GM12873 (cell line): ENCODE measurements around the gene DLG3.

Source experiments
- TF ChIP-seq, protein P1 (sequence below): IDR thresholded peaks from 2 replicates; pipeline ENCODE4 v1.5.1; 2012; ENCODE audit warnings: low read depth, mild to moderate bottlenecking, moderate library complexity, low read length, control low read depth; ENCODE audit not compliant: insufficient read depth; ENCODE audit errors: missing control alignments

DLG3 gene

DNA sequence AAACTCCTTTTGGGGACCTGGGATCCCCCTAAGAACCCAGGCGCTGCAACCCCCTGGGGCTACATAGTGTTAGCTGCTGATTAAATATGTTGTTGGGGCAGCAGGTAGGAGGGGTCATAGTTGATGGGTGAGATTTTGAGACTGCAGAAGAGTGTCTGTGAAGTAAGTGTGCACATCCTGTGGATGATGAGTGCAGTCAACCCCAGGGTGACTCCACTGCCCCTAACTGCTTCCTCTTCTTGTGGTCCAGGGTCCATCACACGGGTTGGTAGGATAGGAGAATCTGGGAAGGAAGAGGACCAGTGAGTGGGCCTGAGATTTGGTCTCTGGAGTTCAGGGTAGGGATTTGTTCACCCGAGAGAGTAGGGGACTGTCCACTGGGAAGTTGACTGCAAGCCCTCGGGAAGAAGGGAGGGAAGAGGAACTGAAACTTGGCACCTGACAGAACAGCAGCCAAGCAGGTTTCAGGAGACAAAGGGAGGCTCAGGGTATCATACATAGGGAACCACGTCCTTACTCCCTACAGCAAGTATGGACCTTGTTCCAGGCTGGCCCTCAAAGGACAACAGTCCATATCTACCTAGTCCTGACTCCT, 8.5 kb downstream of the DLG3 start:
- TF ChIP-seq, protein P1, sequence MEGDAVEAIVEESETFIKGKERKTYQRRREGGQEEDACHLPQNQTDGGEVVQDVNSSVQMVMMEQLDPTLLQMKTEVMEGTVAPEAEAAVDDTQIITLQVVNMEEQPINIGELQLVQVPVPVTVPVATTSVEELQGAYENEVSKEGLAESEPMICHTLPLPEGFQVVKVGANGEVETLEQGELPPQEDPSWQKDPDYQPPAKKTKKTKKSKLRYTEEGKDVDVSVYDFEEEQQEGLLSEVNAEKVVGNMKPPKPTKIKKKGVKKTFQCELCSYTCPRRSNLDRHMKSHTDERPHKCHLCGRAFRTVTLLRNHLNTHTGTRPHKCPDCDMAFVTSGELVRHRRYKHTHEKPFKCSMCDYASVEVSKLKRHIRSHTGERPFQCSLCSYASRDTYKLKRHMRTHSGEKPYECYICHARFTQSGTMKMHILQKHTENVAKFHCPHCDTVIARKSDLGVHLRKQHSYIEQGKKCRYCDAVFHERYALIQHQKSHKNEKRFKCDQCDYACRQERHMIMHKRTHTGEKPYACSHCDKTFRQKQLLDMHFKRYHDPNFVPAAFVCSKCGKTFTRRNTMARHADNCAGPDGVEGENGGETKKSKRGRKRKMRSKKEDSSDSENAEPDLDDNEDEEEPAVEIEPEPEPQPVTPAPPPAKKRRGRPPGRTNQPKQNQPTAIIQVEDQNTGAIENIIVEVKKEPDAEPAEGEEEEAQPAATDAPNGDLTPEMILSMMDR = no peak

DNA sequence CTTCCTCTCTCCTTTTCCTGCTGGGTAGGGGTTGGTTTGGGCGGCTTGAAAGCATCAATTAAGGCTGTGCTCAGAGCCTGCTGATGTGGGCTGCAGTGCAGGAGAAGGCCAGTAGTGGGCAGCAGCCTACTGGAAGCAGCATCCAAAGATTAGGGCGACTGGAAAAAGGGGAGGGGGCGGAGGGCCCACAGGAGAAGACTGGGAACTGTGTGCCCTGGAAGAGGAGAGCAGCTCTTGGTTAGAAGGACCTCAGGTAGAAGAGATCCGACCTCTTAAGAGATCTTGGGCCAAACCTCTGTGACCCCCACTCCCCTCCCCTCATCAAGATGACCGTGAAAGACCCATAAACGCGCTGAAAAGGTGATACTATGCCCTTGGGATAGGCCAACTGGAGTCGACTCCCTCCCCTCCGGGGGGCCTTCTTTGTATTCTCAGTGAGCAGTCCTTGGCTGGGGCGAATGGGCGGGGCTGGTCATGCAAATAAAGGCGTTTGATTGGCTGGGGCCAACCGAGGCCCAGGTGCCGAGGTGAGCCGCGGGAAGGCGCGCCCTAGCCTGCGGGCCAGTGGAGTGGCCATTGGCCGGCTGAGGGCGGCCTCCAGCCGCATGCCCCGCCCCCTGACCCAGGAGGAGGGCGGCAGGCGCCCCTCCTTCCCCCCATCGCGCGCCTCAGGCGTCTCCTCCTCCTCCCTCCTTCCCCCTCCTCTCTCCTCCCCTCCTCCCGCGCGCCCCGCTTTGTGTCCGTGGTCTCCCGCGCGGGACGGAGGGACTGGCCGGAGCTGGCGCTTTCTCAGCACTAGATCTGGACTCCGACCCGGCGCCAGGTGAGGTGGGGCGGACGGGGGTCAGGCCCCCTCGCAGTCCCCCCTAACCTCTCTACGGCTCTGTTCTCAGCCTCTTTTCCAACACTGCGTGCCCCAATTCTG, 10.1 kb downstream of the DLG3 start:
- TF ChIP-seq, protein P1 = peak; percentile 84

DNA sequence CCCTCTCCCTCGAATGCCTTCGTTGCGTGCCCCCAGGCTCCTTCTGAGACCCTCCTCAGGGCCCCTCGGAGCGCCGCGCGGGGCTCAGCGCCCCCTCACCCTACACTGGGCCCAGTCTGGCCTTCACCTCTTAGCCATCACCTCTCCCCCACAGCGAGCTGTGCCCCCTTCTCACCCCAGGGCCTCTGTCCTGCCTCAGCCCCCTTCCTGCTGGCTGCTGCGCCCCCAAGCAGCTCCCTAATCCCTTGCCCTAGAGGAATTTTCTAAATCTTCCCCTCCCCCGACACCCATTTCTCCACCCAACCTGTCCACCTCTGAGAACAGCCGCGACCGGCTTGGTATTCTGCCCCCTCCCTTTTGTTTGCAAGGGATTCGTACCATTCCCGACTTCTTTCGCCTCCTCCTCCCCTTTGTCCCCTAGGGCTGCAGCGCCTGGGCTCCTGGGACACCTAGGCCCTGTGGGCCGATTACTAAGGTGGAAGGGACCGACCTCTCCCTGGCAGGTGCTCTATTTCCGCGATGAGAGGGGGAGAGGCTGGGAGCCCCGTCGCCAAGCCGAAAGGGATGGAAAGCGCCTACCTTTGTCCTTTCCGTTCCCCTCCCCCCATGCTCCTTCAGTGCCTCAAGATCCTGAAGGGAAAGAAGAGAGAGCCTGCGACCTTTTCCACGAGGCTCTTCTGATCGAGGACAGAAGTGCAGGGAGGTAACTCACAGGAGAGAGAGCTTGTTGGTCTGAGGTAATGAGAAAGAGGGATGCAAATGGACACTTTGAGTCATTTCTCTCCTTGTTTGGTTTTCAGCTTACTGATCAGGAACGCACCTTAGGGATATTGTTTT, 10.9 kb downstream of the DLG3 start:
- TF ChIP-seq, protein P1 = no peak

DNA sequence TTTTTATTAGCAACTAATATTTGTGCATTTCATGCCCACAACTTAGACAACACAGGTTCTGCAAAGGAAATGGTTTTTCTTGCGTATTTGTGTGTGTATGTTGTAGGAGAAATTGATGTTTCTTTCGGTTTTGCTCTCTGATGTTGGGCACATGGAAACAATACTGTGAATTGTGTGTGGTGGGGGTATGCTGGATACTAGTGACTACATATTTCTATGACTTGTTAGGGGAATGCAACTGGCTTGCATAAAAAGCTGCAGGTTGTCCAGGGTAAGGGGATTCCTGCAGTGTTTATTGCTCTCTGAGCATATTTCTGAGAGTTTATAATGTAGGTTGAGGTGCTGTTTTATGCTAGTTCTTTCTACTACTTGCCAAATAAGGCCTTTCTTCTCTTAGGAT, 11.6 kb downstream of the DLG3 start:
- TF ChIP-seq, protein P1 = no peak

DNA sequence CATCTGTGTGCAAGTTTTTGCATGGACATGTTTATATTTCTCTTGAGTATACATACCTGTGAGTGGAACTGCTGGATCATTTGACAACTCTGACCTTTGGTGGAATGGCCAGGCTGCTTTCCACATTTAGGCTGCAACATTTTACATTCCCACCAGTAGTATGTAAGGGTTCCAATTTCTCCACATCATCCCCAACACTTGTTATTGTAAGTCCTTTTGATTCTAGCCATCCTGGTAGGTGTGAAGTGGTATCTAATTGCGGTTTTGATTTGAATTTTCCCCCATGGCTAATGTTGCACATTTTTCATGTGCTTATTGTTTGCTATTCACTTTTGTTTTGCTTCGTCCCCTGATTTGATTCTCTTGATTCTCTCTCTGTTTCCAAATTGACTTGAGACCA, 16.4 kb downstream of the DLG3 start:
- TF ChIP-seq, protein P1 = no peak

DNA sequence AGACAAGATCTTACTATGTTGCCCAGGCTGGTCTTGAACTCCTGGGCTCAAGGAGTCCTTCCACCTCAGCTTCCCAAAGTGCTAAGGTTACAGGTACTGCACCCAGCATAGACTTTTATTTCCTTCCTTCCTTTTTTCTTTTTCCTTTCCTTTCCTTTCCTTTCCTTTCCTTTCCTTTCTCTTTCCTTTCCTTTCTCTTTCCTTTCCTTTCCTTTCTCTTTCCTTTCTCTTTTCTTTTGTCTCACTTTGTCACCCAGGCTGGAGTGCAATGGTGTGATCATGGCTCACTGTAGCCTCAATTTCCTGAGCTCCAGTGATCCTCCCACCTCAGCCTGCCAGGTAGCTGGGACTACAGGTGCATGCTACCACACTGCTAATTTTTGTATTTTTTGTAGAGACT, 19.4 kb downstream of the DLG3 start:
- TF ChIP-seq, protein P1 = no peak

DNA sequence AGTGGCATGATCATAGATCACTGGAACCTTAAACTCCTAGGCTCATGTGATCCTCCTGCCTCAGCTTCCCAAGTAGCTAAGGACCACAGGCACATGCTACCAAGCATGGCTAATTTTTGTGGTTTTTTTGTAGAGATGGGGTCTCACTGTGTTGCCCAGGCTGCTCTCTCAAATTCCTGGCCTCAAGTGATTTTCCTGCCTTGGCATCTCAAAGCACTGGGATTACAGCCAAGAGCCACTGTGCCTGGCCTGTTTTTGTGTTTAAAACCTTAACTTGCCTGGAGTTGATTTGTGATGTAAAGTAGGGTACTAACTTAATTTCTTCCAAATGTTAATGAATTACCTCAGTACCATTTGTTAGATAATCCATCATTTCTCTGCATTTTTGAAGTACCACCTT, 22.3 kb downstream of the DLG3 start:
- TF ChIP-seq, protein P1 = no peak
